Fibroblast of the aortic adventitia (primary cell): ENCODE results near the gene BMAL1. TPM values are rescaled to one million over a fixed set of nuclear protein-coding genes. Genes with fewer than 3 reads are reported as not detected.
A peak's percentile ranks its signal among the peaks of the same experiment; 100 is the strongest.

ENCODE experiments used
- DNase-seq: peaks from one replicate; pipeline ENCODE4 v3.0.0-alpha.2; 2010; ENCODE audit warnings: low read depth
- H3K4me3 ChIP-seq: 2 replicates; pipeline ENCODE4 v1.5.1; 2011; ENCODE audit warnings: low read depth, mild to moderate bottlenecking, control low read depth, low read length, moderate library complexity
- total RNA-seq: library from RNA; depleted of rRNA; stranded (reverse); fragments of >200 nt; gene quantifications from 2 replicates; pipeline ENCODE4 v1.2.3, GENCODE V29; 2012; ENCODE audit warnings: low replicate concordance
- TF ChIP-seq, protein P1 (sequence below): IDR thresholded peaks from 2 replicates; pipeline ENCODE4 v1.5.1; 2011; ENCODE audit warnings: mild to moderate bottlenecking, low read length, control low read depth, inconsistent platforms; ENCODE audit not compliant: insufficient read depth

BMAL1 gene
- total RNA-seq, 1 donor, result 5.5 TPM

DNA sequence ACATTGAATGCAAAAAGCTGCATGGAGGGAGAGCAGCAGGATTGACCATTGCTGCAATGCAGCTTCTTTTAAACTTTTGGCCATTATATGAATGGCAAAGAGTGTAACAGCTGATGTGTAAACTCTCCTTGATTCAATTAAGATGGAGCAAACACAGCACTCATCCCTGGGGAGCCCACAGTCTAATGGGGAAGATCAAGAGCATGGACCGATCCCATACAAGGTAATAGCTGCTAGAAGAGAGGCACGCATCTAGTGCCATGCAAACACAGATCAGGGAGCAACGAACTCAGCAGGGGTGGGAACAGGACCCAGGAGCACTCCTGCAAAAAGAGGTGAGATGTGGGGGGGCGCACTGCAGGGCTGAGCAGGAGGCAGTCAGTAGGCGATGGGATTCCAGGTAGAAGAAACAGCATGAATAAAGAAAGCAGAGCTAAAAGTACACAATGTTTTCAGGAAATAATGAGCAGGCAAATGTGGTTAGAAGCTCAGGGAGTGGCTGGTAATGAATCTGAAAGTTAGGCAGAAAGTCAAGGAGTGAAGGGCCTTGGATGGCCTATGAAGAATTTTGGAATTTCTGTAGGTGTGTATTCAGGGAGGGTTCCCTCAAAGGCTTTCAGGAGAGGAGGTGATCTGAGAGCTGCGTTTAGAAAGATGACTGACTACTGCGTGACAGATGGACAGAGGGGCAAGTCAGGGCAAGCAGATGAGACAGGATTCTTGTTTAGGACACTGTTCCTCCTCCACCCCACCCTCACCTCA is 17.2 kb upstream of the BMAL1 start:
- DNase-seq, result peak; percentile 29
- TF ChIP-seq, protein P1, sequence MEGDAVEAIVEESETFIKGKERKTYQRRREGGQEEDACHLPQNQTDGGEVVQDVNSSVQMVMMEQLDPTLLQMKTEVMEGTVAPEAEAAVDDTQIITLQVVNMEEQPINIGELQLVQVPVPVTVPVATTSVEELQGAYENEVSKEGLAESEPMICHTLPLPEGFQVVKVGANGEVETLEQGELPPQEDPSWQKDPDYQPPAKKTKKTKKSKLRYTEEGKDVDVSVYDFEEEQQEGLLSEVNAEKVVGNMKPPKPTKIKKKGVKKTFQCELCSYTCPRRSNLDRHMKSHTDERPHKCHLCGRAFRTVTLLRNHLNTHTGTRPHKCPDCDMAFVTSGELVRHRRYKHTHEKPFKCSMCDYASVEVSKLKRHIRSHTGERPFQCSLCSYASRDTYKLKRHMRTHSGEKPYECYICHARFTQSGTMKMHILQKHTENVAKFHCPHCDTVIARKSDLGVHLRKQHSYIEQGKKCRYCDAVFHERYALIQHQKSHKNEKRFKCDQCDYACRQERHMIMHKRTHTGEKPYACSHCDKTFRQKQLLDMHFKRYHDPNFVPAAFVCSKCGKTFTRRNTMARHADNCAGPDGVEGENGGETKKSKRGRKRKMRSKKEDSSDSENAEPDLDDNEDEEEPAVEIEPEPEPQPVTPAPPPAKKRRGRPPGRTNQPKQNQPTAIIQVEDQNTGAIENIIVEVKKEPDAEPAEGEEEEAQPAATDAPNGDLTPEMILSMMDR, result no peak
- H3K4me3 ChIP-seq, result no peak overlapping the region

DNA sequence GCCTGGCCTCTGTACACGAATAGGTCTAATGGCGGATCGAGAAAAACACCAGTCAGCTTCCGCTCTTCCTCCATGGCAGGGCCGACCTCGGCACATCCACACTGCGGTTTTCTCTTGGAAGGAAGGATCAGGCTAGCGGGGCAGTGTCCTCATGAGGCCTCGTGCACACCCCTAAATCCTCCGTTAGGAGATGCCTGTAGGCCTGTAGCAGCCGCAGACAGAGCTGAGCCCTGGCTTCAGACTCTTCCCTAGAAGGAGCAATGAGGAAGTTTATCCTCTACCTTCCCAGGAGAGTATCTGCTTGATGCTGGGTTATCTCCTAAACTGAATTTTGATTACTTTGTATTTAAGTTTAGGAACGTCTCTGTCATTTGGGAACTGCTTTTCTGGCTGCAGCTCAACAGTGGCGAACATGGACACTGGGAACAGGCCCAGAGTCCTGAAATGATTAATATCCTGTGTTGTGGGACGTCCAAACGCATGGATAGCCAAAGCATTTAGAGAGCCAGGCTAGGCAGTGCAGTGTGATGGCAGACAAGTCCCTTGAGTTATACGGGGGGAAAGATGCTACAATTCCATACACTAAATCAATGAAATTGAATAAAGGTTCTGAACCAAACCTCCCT is 16.5 kb upstream of the BMAL1 start:
- no peak overlapping the region for H3K4me3 ChIP-seq
- peak; percentile 64 for DNase-seq
- TF ChIP-seq, protein P1, result no peak

DNA sequence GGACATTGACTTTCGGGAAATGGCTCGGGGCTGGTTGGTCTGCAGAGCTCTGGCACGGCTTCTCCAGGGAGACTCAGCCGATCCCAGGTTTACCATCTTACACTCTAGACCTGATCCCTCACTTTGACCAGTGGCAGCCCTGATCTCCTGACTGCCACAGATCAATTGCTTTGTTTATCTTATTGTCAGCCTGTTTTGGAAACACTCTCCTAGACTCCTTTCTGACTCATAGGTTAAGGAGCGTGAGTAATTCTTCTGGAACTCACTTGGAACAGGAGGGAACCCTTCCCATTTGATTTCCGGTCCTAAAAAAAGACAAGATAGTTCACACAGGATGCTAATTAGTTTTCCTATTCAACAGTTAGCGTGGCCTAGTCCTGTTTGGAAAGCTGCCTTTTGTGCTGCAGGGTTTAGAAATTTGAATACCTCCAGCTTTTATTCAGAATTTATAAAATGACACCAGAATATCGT is 16.0 kb upstream of the BMAL1 start:
- peak; percentile 85 for DNase-seq
- TF ChIP-seq, protein P1, result no peak
- no peak overlapping the region for H3K4me3 ChIP-seq

GRCh38 chr11:13262096-13262495 is 15.5 kb upstream of the BMAL1 start:
- TF ChIP-seq, protein P1, result no peak
- DNase-seq, result peak; percentile 76
- no peak overlapping the region for H3K4me3 ChIP-seq

GRCh38 chr11:13268791-13269190 is 8.8 kb upstream of the BMAL1 start:
- H3K4me3 ChIP-seq, result no peak overlapping the region
- TF ChIP-seq, protein P1, result no peak
- DNase-seq, result no peak

DNA sequence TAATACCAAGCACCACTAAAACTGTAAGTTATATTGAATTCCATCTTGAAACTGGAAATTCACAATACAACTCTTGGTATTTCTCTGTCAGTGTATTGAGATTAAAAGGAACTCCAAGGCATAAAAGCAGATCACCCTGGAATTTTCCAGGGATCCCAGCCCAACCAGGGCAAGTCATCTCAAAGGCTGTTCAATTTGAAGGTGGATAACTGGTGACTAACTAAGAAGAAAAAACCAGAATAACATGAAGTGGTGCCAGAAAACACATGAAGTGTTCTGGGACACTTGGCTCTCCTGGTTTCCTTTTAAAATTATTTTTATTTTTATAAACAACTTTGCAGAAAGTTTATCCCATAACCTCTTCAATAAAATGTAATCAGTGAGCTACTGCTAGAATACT is 7.8 kb upstream of the BMAL1 start:
- TF ChIP-seq, protein P1, result no peak
- H3K4me3 ChIP-seq, result no peak overlapping the region
- DNase-seq, result peak; percentile 70
